Suprapubic skin (tissue), 4 donors: ENCODE measurements around the gene TTC29. TPM values are rescaled to one million over a fixed set of nuclear protein-coding genes. Genes with fewer than 3 reads are reported as not detected.
A peak's percentile ranks its signal among the peaks of the same experiment; 100 is the strongest.

Experiments
- DNase-seq, 2 donors: peaks; one replicate each; pipeline ENCODE4 v3.0.0-alpha.2; 2019; ENCODE audit warnings: low spot score in 2 of 2
- H3K27ac ChIP-seq: fragments of 200-600 bp; sonication (generic); one replicate; pipeline ENCODE4 v1.5.1; 2019
- H3K27me3 ChIP-seq: fragments of 200-600 bp; sonication (generic); one replicate; pipeline ENCODE4 v1.5.1; 2019
- H3K36me3 ChIP-seq: fragments of 200-600 bp; sonication (generic); one replicate; pipeline ENCODE4 v1.5.1; 2019
- H3K4me1 ChIP-seq: fragments of 200-600 bp; sonication (generic); one replicate; pipeline ENCODE4 v1.5.1; 2019
- H3K4me3 ChIP-seq: fragments of 200-600 bp; sonication (generic); one replicate; pipeline ENCODE4 v1.5.1; 2019; ENCODE audit warnings: mild to moderate bottlenecking
- H3K9me3 ChIP-seq: fragments of 200-600 bp; sonication (generic); one replicate; pipeline ENCODE4 v1.5.1; 2019
- CTCF ChIP-seq, 2 donors: fragments of 200-600 bp in 1 of 2; fragments of 450-650 bp in 1 of 2; sonication (generic) in 1 of 2; IDR thresholded peaks; one replicate each; pipeline ENCODE4 v1.5.1; 2016 to 2019; ENCODE audit warnings: antibody characterized with exemption in 2 of 2, mild to moderate bottlenecking in 1 of 2, moderate library complexity in 1 of 2
- EP300 ChIP-seq: sonication (generic); formaldehyde crosslinking; IDR thresholded peaks from one replicate; pipeline ENCODE4 v1.6.1; 2017; ENCODE audit warnings: antibody characterized with exemption
- POLR2A ChIP-seq, 2 donors: fragments of 450-650 bp; IDR thresholded peaks; one replicate each; pipeline ENCODE4 v1.6.1; 2017; ENCODE audit warnings: antibody characterized with exemption in 2 of 2, mild to moderate bottlenecking in 2 of 2, moderate library complexity in 2 of 2
- POLR2AphosphoS5 ChIP-seq, 3 donors: sonication (generic); formaldehyde crosslinking; IDR thresholded peaks; one replicate each; pipeline ENCODE4 v1.6.1; 2017; ENCODE audit warnings: antibody characterized with exemption in 3 of 3
- WGBS: methylation state at CpG from one replicate; pipeline ENCODE4 v1.1.5; 2018; 5-methylcytosine and 5-hydroxymethylcytosine counted together
- total RNA-seq, 4 donors: library from RNA; depleted of rRNA; stranded (reverse); fragments of >200 nt; gene quantifications; one replicate each; pipeline ENCODE4 v1.1.0, GENCODE V29; 2016

Gene TTC29, protein sequence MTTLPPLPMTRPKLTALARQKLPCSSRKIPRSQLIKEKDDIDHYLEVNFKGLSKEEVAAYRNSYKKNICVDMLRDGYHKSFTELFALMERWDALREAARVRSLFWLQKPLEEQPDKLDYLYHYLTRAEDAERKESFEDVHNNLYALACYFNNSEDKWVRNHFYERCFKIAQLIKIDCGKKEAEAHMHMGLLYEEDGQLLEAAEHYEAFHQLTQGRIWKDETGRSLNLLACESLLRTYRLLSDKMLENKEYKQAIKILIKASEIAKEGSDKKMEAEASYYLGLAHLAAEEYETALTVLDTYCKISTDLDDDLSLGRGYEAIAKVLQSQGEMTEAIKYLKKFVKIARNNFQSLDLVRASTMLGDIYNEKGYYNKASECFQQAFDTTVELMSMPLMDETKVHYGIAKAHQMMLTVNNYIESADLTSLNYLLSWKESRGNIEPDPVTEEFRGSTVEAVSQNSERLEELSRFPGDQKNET
- not detected for total RNA-seq

GRCh38 chr4:146945556-146946374 is at the start of gene TTC29:
TSS of gene TTC29 (minus strand) at chr4:146945864. CDS start at chr4:146939895, 5,969 bp downstream.
- TF ChIP-seq POLR2AphosphoS5 (IDR thresholded peaks at IDR 0.05), result no peak
- TF ChIP-seq POLR2A (IDR thresholded peaks at IDR 0.05), result no peak
- no peak for TF ChIP-seq EP300
- TF ChIP-seq CTCF (IDR thresholded peaks at IDR 0.05), result no peak
- no peak within 1 kb of the TSS for H3K27ac ChIP-seq
- peak; percentile 93 to 94 for DNase-seq
- H3K9me3 ChIP-seq, result no peaks in the 10 kb centered on the region
- WGBS, result under 1% methylated on average over 13 of the region's 39 CpGs
- H3K36me3 ChIP-seq, result no peaks in the 10 kb centered on the region
- peaks cover 14% of the 10 kb centered on the region for H3K4me1 ChIP-seq
- peaks cover 14% of the 10 kb centered on the region for H3K27me3 ChIP-seq
- H3K4me3 ChIP-seq, result peak within 1 kb of the TSS; percentile 60

GRCh38 chr4:146981651-146982050 is 36.0 kb upstream of the TTC29 start:
- WGBS, result 51% methylated on average over 4 of the region's 4 CpGs
- Histone ChIP-seq H3K4me1 (no peaks in the 10 kb centered on the region), H3K27ac (no peak overlapping the region), H3K27me3 (no peaks in the 10 kb centered on the region), H3K9me3 (no peaks in the 10 kb centered on the region), H3K36me3 (no peaks in the 10 kb centered on the region), H3K4me3 (no peak overlapping the region)
- no peak for DNase-seq
- TF ChIP-seq POLR2A (IDR thresholded peaks at IDR 0.05), result no peak
- no peak for TF ChIP-seq CTCF (IDR thresholded peaks at IDR 0.05)
- no peak for TF ChIP-seq EP300
- TF ChIP-seq POLR2AphosphoS5 (IDR thresholded peaks at IDR 0.05), result no peak

GRCh38 chr4:146978641-146979040 is 33.0 kb upstream of the TTC29 start:
- TF ChIP-seq POLR2A (IDR thresholded peaks at IDR 0.05) (no peak), EP300 (no peak), POLR2AphosphoS5 (IDR thresholded peaks at IDR 0.05) (no peak), CTCF (IDR thresholded peaks at IDR 0.05) (no peak)
- DNase-seq, result no peak
- no peaks in the 10 kb centered on the region for H3K27me3 ChIP-seq
- no peak overlapping the region for H3K4me3 ChIP-seq
- no peaks in the 10 kb centered on the region for H3K4me1 ChIP-seq
- H3K36me3 ChIP-seq, result no peaks in the 10 kb centered on the region
- H3K27ac ChIP-seq, result no peak overlapping the region
- no peaks in the 10 kb centered on the region for H3K9me3 ChIP-seq
- 60% methylated on average over 4 of the region's 4 CpGs for WGBS

DNA sequence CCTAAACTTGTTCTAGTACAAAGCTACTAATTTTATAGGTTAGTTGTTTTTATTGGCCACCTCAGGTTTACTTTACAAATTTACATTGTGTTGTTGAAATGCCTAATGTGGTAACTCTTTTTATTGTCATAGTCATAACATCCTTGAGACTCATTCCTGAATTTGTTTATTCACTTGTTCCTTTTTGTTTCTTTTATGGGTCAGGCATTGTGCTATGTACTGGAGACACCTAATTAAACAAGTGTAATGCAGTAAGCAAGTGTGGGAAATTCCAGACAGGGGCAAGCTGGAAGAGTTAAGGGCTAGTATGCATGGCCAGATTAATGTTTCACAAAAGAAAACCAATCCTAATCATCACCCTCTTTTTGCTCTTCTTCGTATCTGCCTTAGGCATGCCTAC is 30.5 kb upstream of the TTC29 start:
- H3K27me3 ChIP-seq, result no peaks in the 10 kb centered on the region
- no peaks in the 10 kb centered on the region for H3K36me3 ChIP-seq
- WGBS, result 43% methylated on average over 1 of the region's 1 CpG
- no peak for DNase-seq
- H3K4me3 ChIP-seq, result no peak overlapping the region
- H3K27ac ChIP-seq, result no peak overlapping the region
- no peaks in the 10 kb centered on the region for H3K9me3 ChIP-seq
- no peak for TF ChIP-seq POLR2AphosphoS5 (IDR thresholded peaks at IDR 0.05)
- no peak for TF ChIP-seq EP300
- TF ChIP-seq POLR2A (IDR thresholded peaks at IDR 0.05), result no peak
- no peak for TF ChIP-seq CTCF (IDR thresholded peaks at IDR 0.05)
- no peaks in the 10 kb centered on the region for H3K4me1 ChIP-seq

DNA sequence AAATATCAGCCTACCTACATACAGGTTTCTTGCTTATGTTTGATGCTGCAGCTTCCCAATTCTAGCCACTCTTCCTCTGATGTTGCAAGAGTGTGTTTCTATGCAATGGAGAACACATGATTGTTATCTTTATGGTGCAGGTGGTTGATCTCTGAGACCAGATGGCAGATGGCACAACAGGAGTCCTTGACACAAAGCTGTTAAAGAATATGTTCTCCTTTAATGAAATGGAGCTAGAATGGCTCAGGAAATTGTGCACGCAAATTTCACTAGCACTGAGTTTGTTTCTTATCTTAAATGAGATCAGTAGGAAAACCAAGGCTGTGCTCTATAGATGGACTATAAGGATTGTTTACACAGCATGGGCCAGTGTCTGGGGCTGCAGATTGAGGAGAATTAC is 29.9 kb upstream of the TTC29 start:
- Histone ChIP-seq H3K9me3 (no peaks in the 10 kb centered on the region), H3K4me3 (no peak overlapping the region), H3K36me3 (no peaks in the 10 kb centered on the region), H3K27ac (no peak overlapping the region), H3K27me3 (no peaks in the 10 kb centered on the region), H3K4me1 (no peaks in the 10 kb centered on the region)
- 50% methylated on average over 1 of the region's 1 CpG for WGBS
- no peak for DNase-seq
- no peak for TF ChIP-seq POLR2A (IDR thresholded peaks at IDR 0.05)
- no peak for TF ChIP-seq CTCF (IDR thresholded peaks at IDR 0.05)
- no peak for TF ChIP-seq POLR2AphosphoS5 (IDR thresholded peaks at IDR 0.05)
- TF ChIP-seq EP300, result no peak
